GOT3 (cell line): ENCODE data around the gene THSD7B.
"Not testable (repeated sequence)": the region's sequence is repeated elsewhere in the genome, so short reads cannot be mapped to it uniquely, and the experiment has no call there.

Experiments used
- DNase-seq: peaks from one replicate; lab custom pipeline; 2025; ENCODE audit warnings: mixed read lengths; lab: John Stamatoyannopoulos, UW

Gene THSD7B

GRCh38 chr2:136765256-136766072 lies at the start of gene THSD7B:
TSS of gene THSD7B (plus strand) at chr2:136765545. CDS start at chr2:136882179, 116,634 bp downstream.
- DNase-seq: no peak

- DNase-seq: no peak
Measured at GRCh38 chr2:136718273-136718672, 47.1 kb upstream of the THSD7B start.

DNA sequence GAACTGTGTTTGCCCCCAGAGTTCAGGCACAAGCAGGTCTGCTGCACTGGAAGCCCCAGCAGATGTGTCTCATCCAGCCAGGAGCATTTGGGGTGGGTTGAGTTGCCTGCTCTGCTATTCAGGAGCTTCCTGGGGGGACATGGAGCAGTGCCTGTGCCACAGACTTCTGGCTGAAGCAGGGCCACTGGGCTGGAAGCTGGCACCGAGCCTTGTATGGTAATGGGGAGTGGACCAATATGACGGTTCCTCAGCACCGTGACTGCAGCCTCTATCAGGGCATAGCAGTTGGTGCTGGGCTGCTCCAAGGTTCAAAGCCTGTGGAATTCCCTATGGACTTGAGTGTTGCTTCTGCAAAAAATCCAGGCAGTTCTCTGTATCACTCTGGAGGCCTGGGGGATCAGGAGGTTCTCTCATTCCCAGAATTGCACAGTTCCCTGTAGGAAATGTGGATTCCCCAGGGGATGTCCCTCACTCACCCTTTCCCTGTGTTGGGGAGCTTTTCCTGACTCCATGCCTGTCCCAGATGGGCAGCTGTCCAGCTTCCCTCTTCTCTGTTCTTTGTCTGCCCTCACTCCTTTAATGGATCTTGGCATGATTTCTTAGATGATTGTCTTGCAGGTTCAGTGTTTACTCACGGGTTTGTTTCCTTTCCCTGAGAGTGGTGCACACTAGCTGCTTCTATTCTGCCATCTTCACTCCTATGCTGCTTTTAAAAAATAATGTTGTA lies 37.2 kb upstream of the THSD7B start:
- no peak for DNase-seq

DNA sequence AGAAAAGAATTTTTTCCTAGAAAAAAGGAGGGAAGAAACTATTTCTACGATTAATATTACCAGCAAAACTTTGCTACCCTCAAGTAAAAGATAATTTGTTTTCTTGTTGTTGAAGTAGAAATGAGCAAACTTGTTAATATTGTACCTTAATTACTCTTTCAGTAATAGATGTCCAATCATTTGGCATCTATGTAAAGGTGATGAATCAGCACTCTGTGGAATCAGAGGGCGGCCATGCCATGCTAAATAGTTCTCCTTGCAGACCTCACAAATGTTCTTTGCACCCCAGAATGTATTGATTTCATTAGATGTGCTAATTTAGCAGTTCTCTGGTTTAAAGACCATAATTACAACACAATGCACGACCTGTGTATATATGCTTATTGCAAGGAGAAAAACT lies 29.1 kb upstream of the THSD7B start:
- DNase-seq: no peak

DNA sequence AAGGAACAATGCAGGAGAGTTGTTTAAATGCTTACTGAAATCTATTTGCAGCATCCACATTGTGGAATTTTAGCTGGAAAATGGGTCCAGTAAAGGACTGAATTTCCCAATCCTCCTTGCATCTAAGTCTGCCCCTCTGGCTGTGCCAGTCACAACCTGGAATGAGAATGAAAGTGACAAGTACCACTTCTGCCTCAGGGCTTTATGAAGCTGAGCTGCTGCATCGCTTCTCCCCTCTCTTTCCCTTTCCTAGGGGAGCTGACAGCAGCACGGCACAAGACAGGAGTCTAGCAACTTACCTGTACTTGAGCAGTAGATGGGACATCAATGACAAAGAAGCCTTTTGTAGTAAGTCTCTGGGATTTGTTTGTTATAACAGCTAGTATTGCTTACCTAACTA lies 27.3 kb upstream of the THSD7B start:
- DNase-seq: no peak

DNA sequence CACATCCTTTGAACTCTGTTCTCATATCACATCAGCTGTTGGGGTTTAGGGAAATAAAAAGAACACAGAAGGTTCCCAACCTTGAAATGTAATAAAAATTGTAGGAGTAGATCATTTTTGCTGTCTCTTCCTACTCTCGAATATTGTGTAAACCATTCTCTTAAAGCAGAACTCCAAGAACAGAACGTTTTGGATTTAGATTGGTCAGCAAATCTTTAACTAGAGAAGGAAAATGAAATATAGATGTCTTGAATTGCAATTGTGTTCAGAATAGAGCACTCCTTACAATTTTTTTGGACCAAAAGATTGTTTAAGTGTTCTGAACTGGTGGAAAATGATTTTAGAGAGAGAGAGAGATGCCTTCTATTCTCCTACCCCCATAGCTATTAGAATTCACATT lies 23.9 kb upstream of the THSD7B start:
- no peak for DNase-seq

GRCh38 chr2:136750065-136750464 lies 15.3 kb upstream of the THSD7B start:
- no peak for DNase-seq

- no peak for DNase-seq
Measured at GRCh38 chr2:136751406-136751805, 13.9 kb upstream of the THSD7B start.

- DNase-seq: not testable (repeated sequence)
Measured at GRCh38 chr2:136758504-136758903, 6.8 kb upstream of the THSD7B start.

GRCh38 chr2:136764452-136765255 lies 691 bp upstream of the THSD7B start:
- no peak for DNase-seq

DNA sequence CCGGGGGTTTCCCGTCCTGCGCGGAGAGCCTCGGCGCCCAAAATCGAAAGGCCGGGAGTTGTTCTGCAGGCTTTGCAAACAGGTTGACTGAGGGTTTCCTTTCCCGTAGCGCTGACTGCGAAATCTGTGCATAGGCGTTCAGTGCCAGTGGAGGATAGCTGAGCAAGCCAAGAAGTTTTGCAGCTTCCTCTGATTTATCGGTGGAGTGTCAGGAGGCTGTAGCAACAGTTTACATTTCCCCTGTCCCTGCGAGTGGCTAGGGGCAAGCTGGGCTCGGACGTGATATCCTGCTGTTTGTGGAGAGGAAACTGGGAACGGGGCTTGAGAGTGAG lies 694 bp downstream of the THSD7B start:
- DNase-seq: no peak

GRCh38 chr2:136767030-136767429 lies 1.7 kb downstream of the THSD7B start:
- DNase-seq: no peak

GRCh38 chr2:136769871-136770270 lies 4.5 kb downstream of the THSD7B start:
- no peak for DNase-seq

DNA sequence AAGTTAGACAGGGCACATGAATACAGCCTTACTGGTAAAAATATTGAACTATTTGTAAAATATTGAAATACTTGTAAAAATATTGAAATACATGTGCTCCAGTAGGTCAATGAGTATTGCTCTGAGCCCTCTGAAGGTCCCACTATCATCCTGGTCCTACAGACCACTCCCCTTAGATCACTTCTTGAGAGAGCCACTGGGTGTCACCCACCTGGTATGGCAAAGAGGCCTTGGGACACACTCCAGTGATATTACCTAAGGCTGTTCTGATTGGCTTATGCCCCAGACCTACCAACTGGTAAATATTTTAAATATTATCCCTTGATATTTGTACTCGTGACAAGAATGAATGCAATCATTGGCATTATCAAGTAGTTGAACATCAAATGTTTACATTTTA lies 5.0 kb downstream of the THSD7B start:
- DNase-seq: no peak

DNA sequence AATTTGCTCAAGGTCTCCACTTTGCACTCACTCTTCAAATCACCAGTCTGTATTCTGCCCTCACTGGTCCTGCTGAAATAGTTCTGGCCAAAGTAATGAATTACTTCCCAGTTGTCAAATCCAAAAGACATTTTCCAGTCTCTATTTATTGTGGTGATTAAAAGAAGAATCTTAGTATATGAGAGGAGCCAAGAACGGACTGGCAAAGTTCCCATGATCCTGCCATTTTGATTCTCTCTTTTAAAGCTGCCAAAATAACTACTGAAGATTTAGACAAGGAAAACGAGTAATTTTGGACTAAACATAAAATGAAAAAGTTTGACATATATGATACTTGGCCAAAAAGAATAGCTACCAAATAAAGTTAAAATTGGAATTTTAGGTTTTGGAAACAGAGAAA lies 12.0 kb downstream of the THSD7B start:
- no peak for DNase-seq

DNA sequence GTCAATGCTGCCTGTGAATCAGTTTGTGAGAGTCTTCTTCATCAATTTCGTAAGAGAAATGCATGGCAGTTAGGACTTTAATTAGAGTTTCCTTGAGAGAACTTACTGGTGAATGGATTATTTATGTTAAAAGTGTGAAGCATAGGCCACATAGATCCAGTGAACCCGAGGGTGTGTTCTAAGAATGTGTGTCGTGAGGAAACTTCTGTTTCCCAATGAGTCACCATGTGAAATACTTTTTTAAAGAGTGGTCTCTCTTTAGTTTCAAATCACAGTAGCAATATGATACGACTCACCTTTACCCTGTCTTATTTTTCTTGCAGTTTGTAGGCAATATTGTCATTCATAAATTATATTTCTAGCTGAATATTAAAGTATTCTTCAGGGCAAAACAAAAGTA lies 18.5 kb downstream of the THSD7B start:
- no peak for DNase-seq

DNA sequence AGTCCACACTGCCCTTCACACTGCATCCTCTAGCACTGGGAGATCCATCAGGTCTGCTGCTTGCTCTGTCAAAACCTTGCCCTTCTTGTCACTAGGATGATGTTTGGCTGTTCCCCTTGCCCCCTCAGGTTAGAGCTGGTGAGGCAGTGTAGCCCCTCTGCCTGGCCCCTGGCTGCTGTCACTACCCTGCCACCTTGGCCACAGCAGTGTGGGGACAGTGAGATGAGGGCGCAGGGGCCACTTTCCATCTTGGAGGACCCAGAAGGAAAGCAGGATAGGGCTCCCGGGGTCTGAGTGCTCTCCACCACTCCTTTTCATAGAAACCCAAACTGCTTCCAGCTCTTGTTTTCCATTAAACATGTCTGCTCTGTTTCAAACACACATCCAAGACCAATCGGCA lies 19.9 kb downstream of the THSD7B start:
- DNase-seq: no peak

GRCh38 chr2:136787970-136788369 lies 22.6 kb downstream of the THSD7B start:
- no peak for DNase-seq

GRCh38 chr2:136796339-136796738 lies 31.0 kb downstream of the THSD7B start:
- no peak for DNase-seq

- no peak for DNase-seq
Measured at GRCh38 chr2:136798766-136799165, 33.4 kb downstream of the THSD7B start.

DNA sequence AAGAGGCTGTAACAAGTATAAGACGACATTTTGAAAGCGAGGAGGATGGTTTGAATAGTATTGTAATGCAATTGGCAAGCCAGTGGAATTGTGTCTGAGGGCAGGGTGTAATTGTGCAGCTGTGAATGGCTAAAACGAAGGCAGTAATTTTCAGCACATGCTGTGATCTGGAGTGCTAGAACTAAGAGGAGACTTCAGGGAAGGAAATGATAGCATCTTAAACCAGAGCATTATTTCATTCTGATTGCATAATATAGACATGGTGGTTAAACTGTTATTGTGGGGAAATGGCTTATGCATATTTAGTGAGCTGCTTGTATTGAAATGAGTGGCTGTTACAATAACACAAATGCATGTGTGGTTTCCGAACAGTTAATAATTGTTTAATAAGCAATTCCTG lies 36.3 kb downstream of the THSD7B start:
- no peak for DNase-seq

DNA sequence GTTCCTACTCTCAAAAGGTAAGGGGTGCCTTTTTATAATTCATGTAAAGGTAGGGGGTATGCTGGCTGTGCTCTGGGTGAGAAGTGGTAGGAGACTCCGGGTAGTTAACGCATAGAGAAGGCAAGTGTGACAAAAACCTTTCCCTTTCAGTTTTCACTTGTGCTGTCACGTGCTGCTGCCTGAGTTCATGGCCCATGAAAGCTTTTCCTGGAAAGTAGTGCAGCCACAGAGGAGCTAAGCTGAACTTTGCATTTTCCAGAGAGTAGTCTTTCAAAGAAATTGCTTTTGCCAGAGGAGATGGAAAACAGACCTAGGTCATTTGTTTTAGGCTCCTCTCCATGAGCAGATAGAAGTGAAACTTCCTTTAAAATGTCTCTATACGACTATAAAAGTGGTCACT lies 44.7 kb downstream of the THSD7B start:
- DNase-seq: no peak

GRCh38 chr2:136818839-136819238 lies 53.5 kb downstream of the THSD7B start:
- no peak for DNase-seq
